NCI-H2171 (cell line): ENCODE results near the gene CEP170B.
"Not testable (repeated sequence)": the region's sequence is repeated elsewhere in the genome, so short reads cannot be mapped to it uniquely, and the experiment has no call there.

ENCODE experiments used
- DNase-seq: peaks from one replicate; lab custom pipeline; 2025; lab: John Stamatoyannopoulos, UW

Gene CEP170B

DNA sequence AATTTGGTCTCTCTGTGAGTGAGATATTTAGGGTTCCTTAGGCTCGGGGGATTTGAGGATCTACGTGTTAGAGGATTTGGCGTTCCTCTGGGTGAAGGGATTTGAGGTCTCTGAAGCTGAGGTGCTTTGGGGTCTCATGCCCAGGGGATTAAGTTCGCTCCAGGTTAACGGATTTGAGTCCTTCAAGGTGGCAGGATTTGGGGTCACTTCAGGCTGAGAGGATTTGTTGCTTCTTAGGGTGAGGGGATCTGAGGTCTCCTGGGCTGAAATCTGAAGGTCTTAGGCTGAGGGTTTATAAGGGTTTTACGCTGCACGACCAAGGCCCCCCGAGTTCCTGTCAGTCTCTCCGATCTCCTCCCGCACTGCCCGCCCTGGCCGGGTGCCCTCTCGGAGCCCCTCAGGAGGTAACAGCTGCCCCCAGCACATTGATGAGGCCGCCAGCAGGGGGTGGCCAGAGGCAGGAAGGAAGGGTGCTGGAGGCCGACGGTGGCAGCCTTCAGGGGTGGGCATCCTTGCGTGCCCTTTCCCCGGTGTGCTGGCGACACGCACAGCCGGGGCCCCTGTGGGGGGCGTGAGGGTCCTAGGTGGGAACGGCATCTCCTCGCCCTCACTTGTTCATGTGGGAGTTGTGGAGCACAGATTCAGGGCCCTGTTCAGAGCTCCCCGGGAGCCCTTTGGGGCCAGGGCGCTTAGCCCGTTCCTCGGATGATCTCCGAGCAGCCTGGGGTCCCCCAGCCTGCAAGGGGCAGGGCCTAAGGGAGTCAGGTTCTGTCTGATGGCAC lies 14.3 kb downstream of the CEP170B start:
- no peak for DNase-seq

DNA sequence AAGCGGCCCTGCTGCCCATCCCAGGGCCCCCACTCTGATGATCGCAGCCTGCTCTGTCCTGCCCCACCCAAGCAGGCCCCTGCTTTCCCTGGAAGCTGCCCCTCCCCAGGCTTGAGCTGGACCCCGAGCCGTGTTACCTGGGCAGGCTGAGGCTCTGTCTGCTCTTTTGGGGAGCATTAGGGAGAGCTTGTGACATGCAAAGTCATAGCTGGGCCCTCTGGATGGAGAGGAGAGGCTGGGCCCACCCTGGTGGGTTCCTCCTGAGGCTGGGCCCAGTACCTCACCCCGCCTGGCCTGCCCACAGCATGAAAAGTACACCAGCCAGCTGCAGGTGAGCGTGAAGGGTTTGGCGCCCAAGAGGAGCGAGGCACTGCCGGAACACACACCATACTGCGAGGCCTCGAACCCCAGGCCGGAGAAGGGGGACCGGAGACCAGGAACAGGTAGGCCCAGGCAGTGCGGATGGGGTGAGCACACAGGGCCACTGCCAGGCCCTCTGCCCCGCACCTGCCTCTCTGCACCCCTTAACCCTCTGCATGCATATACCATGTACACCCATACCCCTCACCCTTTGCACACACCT lies 15.0 kb downstream of the CEP170B start:
- DNase-seq = no peak

DNA sequence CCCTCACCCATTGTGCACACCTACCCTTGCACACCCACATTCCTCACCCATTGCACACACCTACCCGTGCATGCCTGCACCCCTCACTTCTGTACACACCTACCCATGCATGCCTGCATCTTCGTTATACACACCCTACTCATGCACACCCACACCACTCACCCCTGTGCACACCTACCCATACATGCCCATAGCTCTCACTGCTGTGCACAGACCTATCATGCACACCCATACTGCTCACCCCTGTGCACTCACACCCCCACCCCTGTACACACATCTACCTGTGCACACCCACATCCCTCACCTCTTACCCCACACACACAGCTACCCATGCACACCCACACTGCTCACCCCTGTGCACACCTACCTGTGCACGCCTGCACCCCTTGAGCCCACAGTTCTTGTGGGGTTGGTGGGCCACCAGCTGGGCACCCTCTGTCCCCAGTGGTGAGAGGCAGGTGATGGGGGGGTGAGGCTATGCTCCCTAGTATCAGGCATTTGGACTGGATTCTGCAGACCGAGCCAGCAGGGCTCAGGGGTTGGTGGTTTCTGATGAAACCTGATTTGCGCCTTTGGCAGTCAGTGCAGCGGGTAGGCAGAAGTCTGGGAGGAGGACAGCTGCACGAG lies 15.6 kb downstream of the CEP170B start:
- no peak for DNase-seq

DNA sequence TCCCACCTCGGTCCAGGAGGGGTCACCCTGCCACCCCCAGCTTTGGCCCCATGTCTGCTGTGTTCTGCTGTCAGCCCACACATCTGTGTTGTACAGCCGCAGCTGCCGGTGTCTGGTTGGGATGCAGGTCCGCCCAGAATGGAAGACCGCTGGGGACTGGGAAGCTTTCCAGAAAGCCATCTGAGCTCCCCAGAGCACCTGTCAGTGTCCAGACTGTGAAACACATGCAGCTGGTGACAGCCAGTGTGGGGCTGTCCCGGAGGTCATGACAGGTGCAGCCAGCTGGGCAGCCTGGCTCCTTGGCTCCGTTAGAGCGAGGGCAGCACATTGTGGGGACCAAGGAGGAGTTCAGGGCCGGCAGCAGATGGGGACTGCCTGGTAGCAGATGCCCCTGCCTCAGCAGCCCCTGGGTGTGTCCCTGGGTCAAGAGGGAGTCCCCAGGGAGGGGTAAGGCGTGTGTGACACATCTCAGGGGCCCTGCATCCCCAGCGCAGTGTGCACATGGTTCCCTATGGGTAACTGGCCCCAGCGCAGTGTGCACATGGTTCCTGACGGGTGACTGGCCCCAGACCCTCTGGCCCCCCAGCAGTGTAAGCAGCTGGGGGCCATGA lies 16.4 kb downstream of the CEP170B start:
- DNase-seq = peak; percentile 92

DNA sequence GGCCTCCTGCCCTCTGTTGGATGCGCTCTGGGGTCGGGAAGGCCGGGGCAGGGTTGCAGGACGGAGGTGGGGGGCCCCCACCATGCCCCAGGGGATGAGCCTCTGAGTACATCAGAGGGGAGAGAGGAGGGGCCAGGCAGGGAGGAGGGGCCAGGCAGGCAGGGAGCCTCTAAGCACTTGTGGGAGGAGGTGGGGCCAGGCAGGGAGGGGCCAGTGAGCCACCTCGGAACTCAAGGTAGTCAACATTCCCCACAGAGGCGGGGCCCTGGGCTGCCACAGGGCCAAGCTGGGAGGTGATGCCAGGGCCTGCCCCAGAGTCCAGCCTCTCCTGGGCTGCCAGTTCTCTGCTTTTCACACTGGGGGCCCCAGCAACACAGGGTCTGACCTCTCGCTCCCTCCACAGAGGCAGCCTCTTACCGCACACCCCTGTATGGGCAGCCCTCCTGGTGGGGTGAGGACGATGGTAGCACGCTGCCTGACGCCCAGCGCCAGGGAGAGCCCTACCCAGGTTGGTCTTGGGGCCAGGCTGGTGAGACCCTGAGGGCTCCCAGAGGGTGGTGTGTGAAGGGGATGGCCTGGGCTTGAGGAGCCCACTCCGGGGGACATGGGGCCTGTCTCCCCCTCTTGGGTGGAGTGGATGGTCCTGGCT lies 17.4 kb downstream of the CEP170B start:
- DNase-seq = peak; percentile 20

DNA sequence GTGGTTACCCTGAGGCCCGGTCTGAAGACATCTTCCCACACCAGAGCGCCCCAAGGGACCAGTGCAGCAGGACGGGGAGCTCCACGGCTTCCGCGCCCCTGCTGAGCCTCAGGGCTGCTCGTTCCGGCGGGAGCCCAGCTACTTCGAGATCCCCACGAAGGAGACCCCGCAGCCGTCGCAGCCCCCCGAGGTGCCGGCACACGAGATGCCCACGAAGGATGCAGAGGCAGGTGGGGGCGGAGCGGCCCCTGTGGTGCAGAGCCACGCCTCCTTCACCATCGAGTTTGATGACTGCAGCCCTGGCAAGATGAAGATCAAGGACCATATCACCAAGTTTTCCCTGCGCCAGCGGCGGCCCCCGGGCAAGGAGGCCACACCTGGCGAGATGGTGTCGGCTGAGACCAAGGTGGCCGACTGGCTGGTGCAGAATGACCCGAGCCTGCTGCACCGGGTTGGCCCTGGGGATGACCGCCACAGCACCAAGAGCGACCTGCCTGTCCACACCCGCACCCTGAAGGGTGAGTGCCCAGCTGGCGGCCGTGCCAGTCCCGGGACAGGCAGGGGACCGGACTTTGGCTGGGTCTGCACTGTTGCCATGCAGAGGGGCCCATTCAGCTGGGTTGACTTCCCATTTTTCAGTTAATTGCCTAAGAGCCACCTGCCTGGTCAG lies 18.1 kb downstream of the CEP170B start:
- no peak for DNase-seq

DNA sequence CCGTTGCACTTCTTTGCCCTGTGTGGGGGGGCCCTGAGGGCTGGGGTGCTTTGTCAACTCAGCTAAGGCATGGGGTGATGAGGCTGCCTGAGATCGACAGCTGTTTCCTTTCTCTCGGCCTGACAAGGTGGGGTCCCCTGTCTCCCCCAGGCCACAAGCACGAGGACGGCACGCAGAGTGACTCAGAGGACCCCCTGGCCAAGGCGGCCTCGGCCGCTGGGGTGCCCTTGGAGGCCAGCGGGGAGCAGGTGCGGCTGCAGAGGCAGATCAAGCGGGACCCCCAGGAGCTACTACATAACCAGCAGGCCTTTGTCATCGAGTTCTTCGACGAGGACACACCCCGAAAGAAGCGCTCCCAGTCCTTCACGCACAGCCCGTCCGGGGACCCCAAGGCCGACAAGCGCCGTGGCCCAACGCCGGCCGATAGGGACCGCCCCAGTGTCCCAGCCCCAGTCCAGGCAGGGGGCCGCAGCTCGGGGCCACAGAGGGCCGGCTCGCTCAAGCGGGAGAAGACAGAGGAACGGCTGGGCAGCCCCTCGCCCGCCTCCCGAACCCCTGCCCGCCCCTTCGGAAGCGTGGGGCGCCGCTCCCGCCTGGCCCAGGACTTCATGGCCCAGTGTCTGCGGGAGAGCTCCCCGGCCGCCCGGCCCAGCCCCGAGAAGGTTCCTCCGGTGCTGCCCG lies 18.8 kb downstream of the CEP170B start:
- DNase-seq = no peak

DNA sequence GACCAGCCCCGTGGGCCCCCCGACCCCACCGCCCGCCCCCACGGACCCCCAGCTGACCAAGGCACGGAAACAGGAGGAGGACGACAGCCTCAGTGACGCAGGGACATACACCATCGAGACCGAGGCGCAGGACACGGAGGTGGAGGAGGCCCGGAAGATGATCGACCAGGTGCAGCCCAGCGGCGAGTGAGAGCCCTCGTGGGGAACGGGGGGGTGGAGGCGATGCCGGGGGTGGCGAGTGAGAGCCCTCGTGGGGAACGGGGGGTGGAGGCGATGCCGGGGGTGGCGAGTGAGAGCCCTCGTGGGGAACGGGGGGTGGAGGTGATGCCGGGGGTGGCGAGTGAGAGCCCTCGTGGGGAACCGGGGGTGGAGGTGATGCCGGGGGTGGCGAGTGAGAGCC lies 19.3 kb downstream of the CEP170B start:
- DNase-seq = not testable (repeated sequence)

DNA sequence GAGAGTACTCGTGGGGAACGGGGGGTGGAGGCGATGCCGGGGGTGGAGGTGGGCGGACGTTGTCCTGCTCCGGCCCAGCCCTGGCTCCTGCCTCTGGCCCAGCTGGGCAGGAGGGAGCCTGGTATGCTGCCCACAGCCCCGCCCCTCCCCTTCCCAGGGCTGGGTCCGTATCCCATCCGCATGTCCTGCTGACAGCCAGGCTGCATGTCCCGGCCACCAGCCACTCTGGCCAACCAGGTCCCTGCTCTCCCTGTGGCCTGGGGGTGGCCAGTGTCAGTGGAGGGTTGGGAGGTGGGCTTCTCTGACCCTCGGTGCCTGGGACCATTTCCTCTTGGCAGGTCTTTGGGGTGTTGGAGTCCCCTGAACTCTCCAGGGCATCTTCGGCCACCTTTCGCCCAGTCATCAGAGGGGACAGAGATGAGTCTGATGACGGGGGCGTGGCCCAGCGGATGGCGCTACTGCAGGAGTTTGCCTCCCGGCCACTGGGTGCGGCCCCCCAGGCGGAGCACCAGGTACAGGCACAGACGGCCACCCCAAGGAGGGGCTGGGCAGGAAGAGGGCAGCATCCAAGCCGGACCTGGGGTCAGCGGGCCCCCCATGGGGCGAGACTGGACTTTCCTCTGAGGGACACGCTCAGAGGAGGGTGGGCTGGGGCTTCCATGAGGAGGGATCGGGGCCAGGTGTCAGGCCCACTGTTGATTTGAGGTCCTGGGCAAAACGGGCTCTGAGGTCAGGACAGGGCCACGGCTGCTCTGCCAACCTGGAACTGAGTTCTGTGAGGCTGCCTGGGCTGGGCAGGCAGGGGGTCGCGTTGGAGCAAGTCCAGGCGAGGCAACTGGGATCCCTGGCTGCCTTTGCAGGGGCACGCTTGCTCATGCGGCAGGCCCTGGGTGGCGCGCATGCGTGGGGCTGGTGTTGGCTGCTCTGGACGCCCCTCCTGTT lies 20.2 kb downstream of the CEP170B start:
- no peak for DNase-seq

DNA sequence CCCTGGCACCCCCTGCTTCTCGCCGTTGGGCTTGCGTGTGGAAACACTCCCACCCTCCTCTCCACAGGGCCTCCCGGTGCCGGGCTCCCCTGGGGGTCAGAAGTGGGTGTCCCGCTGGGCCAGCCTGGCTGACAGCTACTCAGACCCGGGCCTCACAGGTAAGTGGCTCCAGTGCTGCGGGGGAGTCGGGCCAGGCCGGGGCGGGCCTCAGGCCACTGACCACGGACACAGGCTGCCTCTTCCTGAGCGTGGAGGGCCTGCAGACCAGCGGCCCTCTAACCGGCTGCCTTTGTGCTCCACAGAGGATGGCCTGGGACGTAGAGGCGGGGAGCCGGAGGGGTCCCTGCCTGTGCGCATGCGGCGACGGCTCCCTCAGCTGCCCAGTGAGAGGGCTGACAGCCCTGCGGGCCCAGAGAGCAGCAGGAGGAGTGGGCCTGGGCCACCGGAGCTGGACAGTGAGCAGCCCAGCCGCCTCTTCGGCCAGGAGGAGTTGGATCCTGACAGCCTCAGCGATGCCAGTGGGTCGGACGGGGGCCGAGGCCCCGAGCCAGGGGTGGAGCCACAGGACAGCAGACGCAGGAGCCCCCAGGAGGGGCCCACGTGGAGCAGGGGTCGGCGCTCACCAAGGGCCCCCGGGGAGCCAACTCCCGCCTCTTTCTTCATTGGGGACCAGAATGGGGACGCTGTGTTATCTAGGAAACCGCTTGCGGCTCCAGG lies 21.1 kb downstream of the CEP170B start:
- no peak for DNase-seq

DNA sequence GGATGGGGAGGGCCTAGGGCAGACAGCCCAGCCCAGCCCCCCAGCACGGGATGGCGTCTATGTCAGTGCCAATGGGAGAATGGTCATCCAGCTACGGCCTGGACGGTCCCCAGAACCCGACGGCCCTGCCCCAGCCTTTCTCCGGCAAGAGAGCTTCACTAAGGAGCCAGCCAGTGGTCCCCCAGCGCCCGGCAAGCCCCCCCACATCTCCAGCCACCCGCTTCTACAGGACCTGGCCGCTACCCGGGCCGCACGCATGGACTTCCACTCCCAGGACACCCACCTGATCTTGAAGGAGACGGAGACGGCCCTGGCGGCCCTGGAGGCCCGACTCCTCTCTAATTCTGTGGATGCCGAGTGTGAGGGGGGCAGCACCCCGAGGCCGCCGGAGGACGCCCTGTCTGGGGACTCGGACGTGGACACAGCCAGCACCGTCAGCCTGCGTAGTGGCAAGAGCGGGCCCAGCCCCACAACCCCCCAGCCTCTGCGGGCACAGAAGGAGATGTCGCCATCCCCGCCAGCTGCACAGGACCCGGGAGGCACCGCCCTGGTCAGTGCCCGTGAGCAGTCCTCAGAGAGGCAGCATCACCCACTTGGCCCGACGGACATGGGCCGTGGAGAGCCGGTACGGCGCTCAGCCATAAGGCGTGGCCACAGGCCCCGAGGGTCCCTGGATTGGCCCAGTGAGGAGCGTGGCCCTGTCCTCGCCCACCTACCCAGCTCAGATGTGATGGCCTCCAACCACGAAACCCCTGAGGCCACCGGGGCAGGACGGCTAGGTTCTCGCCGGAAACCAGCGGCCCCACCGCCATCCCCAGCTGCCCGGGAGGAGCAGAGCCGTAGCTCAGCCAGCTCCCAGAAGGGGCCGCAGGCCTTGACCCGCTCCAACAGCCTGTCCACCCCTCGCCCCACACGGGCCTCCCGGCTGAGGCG lies 21.9 kb downstream of the CEP170B start:
- no peak for DNase-seq

DNA sequence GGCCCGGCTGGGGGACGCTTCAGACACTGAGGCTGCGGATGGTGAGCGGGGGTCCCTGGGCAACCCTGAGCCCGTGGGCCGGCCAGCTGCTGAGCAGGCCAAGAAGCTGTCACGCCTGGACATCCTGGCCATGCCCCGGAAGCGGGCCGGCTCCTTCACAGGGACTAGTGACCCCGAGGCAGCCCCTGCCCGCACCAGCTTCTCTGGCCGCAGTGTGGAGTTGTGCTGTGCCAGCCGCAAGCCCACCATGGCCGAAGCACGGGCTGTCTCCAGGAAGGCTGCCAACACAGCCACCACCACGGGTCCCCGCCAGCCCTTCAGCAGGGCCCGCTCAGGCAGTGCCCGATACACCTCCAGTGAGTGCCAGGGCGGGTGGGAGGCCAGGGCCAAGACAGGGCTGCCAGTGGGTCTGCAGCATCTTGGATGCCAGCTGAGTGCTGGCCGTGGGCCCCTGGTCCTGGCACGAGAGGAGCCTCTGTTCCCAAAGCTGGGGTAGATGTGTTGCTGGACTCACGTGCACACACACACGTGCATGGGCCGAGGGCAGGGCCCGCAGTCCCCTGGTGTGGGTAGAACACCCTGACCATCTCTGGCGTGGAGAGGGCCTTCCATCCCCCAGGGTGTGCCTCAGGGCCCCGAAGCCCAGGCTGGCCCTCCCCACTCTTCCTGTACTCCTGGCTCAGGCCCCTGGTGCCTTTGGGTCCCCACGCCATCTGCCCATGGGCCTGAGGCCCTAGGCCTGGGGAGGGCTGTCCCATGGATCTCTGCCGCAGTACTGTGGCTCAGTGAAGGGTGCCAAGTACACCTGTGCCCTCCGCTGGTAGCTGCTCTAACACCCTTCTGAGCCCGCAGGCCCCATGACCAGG lies 22.8 kb downstream of the CEP170B start:
- DNase-seq = no peak

DNA sequence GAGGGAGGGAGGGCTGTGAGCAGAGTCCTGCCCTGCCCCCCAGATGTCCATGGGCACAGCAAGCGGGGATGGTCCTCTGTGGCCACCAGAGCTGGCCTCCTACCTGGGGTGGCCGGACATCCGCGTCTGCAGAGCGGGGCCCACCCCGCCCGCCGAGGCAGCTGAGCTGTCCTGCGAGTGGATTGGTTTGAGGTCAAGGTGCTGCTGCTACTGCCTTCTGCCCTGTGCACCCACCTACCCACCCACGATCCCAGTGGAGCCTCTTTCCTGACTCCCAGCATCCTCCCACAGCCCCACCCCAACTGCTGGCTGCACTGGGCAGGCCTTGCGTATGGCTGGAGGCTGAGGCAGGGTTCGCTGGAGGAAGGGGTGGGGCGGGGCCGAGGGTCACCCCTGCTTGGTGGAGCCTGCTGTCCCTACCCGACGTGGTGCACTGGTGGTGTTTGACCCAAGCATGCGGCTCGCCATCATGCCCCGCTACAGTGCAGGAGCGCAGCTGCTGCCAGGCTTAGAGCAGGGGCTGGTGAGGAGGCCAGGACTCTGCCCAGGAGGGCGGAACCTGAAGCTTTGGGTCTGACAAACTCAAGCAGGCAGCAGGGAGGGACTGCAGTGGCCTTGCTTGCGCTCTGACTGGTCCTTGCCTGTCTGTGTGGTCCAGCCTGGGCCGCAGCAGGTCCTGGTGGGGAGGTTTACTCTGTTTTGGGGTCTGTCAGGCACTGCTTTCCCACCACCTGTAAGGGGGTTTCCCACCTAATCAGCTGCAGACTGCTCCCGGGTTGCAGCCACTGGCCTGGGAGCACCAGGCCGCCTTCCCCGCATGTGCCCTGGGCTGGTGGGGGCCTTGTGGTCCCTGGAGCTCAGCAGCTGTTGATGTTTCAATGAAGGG lies 23.7 kb downstream of the CEP170B start:
- no peak for DNase-seq

DNA sequence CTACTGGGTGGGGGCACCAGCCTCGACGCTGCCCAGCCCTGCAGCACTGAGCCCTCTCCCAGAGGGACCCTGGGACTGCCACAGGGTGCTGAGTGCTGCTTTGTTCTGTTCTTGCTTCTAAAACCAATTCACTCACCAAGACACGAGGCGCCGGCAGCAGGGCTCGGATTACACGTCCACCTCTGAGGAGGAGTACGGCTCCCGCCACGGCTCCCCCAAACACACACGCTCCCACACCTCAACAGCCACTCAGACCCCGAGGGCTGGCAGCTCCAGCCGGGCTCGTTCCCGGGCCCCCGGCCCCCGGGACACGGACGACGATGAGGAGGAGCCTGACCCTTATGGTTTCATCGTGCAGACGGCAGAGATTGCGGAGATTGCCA lies 24.3 kb downstream of the CEP170B start:
- no peak for DNase-seq

DNA sequence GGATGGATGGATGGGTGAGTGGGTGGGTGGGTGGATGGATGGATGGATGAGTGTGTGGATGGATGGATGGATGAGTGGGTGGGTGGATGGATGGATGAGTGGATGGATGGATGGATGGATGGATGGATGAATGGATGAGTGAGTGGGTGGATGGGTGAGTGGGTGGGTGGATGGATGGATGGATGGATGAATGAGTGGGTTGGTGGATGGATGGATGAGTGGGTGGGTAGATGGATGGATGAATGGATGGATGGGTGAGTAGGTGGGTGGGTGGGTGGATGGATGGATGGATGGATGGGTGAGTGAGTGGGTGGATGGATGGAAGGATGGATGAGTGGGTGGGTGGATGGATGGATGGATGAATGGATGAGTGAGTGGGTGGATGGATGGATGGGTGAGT lies 25.2 kb downstream of the CEP170B start:
- not testable (repeated sequence) for DNase-seq

DNA sequence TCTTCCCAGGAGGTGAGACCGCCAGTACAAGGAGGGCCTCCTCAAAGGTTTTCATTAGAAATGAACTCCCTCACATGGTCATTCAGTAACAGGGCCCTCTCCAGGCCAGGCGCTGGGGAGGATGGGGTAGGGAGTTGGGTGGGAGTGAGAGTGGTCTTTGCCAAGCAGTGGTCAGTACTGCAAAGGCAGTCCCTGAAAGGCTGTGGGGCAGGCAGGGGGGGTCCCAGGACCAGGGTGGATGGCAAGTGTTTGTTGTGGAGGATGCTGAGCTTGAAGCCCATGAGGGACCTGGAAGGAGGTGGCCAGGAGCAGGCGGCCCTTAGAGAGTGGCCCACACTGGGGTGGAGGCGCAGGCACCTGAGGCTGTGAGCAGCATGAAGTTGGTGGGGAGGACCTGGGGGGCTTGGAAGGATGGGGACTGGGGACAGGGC lies 26.1 kb downstream of the CEP170B start:
- no peak for DNase-seq
